H1 (cell line): ENCODE results near the gene FAM171A1. TPM values are rescaled to one million over a fixed set of nuclear protein-coding genes. Genes with fewer than 3 reads are reported as not detected.

Experiments used
- CTCF ChIA-PET: fragments of 300-600 bp; sonication (Branson Sonifier 250); formaldehyde crosslinking; loops from one replicate; lab custom pipeline; 2021; ENCODE audit not compliant: partially characterized antibody; lab: Charles Lee
- POLR2A ChIA-PET: fragments of 300-600 bp; sonication (Branson Sonifier 250); formaldehyde crosslinking; loops from one replicate; lab custom pipeline; 2021; ENCODE audit warnings: inconsistent platforms; ENCODE audit not compliant: partially characterized antibody; lab: Charles Lee
- DNase-seq, 2 experiments: peaks; one replicate each; pipeline versions ENCODE4 v3.0.0 to v3.0.0-alpha.2; 2010 to 2022; ENCODE audit warnings: low spot score in 2 of 2, low read depth in 1 of 2, mixed read lengths in 1 of 2
- FAIRE-seq: peaks from 2 replicates; lab custom pipeline; 2011; peaks lifted over from hg19 to GRCh38; lab: Jason Lieb, UNC
- H2AFZ ChIP-seq: 2 replicates; pipeline ENCODE4 v1.8.1; 2012; ENCODE audit warnings: low read length, inconsistent platforms
- H2AK5ac ChIP-seq: 2 replicates; pipeline ENCODE4 v1.6.1; 2013; ENCODE audit warnings: low read depth, low read length
- H2BK120ac ChIP-seq: replicated peaks from 2 replicates; pipeline ENCODE3; 2013; ENCODE audit warnings: low read depth, low read length, inconsistent platforms
- H2BK12ac ChIP-seq: 2 replicates; pipeline ENCODE4 v1.6.1; 2013; ENCODE audit warnings: low read depth, low read length
- H2BK15ac ChIP-seq: 2 replicates; pipeline ENCODE4 v1.6.1; 2013; ENCODE audit warnings: low read length
- H2BK20ac ChIP-seq: 2 replicates; pipeline ENCODE4 v1.6.1; 2013; ENCODE audit warnings: low read length
- H2BK5ac ChIP-seq: 2 replicates; pipeline ENCODE4 v1.6.1; 2013; ENCODE audit warnings: low read depth, low read length
- H3K14ac ChIP-seq: 2 replicates; pipeline ENCODE4 v1.6.1; 2013; ENCODE audit warnings: inconsistent platforms; ENCODE audit not compliant: insufficient read length
- H3K18ac ChIP-seq: 2 replicates; pipeline ENCODE4 v1.6.1; 2013; ENCODE audit warnings: low read length; ENCODE audit errors: extremely low read depth
- H3K23ac ChIP-seq: 2 replicates; pipeline ENCODE4 v1.6.1; 2013; ENCODE audit warnings: inconsistent platforms; ENCODE audit not compliant: insufficient read length
- H3K23me2 ChIP-seq: 2 replicates; pipeline ENCODE4 v1.6.1; 2013; ENCODE audit warnings: low read depth, low read length
- H3K27ac ChIP-seq: 2 replicates; pipeline ENCODE4 v1.6.1; 2011; ENCODE audit warnings: low read depth, low read length, inconsistent platforms
- H3K27me3 ChIP-seq, 4 experiments: replicated peaks in 1 of 4; 1 replicate in 1 of 4; 2 replicates in 3 of 4; pipeline versions ENCODE4 v1.6.1 to v1.8.1; 2011 to 2013; ENCODE audit warnings: low read length in 3 of 4, mild to moderate bottlenecking in 3 of 4, inconsistent platforms in 2 of 4, mixed read lengths in 2 of 4, moderate library complexity in 1 of 4; ENCODE audit not compliant: control insufficient read depth in 3 of 4, insufficient read depth in 3 of 4; ENCODE audit errors: extremely low read depth in 1 of 4
- H3K36me3 ChIP-seq, 4 experiments: 2 replicates each; pipeline versions ENCODE4 v1.6.1 to v1.8.1; 2011 to 2013; ENCODE audit warnings: mild to moderate bottlenecking in 4 of 4, low read length in 3 of 4, moderate library complexity in 2 of 4, control low read depth in 1 of 4, inconsistent platforms in 1 of 4; ENCODE audit not compliant: insufficient read depth in 4 of 4, control insufficient read depth in 2 of 4
- H3K4ac ChIP-seq: replicated peaks from 2 replicates; pipeline ENCODE3; 2013; ENCODE audit warnings: low read length, low read depth, mixed read lengths, inconsistent platforms; ENCODE audit not compliant: insufficient read length
- H3K4me1 ChIP-seq, 4 experiments: replicated peaks in 1 of 4; 1 replicate in 1 of 4; 2 replicates in 3 of 4; pipeline versions ENCODE4 v1.6.1 to v1.8.1; 2011 to 2013; ENCODE audit warnings: low read length in 3 of 4, inconsistent platforms in 2 of 4, mixed read lengths in 1 of 4; ENCODE audit not compliant: insufficient read depth in 4 of 4, control insufficient read depth in 3 of 4
- H3K4me2 ChIP-seq, 2 experiments: 2 replicates each; pipeline versions ENCODE4 v1.6.1 to v1.8.1; 2011 to 2013; ENCODE audit warnings: low read depth in 2 of 2, low read length in 2 of 2, control low read depth in 1 of 2, inconsistent platforms in 1 of 2, mild to moderate bottlenecking in 1 of 2; ENCODE audit not compliant: insufficient read depth in 1 of 2
- H3K4me3 ChIP-seq, 4 experiments: fragments of 200-600, 300-600 bp in 1 of 4; sonication (generic), shearing (Covaris generic), sonication (Bioruptor Twin) in 1 of 4; 2 replicates each; pipeline versions ENCODE4 v1.5.1 to v1.8.1; 2011 to 2016; ENCODE audit warnings: low read length in 4 of 4, low read depth in 3 of 4, control low read depth in 2 of 4, inconsistent platforms in 2 of 4, mild to moderate bottlenecking in 2 of 4, mixed read lengths in 1 of 4, moderate library complexity in 1 of 4; ENCODE audit not compliant: insufficient read depth in 2 of 4; ENCODE audit errors: extremely low read depth in 1 of 4
- H3K56ac ChIP-seq: replicated peaks from 2 replicates; pipeline ENCODE3; 2013; ENCODE audit warnings: low read depth, mild to moderate bottlenecking, mixed read lengths, low read length, inconsistent platforms; ENCODE audit not compliant: insufficient read length
- H3K79me1 ChIP-seq: 2 replicates; pipeline ENCODE4 v1.6.1; 2013; ENCODE audit warnings: low read depth, low read length, control low read depth
- H3K79me2 ChIP-seq, 2 experiments: 2 replicates each; pipeline versions ENCODE4 v1.6.1 to v1.8.1; 2012 to 2013; ENCODE audit warnings: low read length in 2 of 2, mild to moderate bottlenecking in 2 of 2, inconsistent platforms in 1 of 2; ENCODE audit not compliant: insufficient read depth in 2 of 2, control insufficient read depth in 1 of 2
- H3K9ac ChIP-seq, 4 experiments: replicated peaks in 1 of 4; 1 replicate in 1 of 4; 2 replicates in 3 of 4; pipeline versions ENCODE4 v1.6.1 to v1.8.1; 2011 to 2013; ENCODE audit warnings: low read depth in 3 of 4, low read length in 3 of 4, control low read depth in 2 of 4, mild to moderate bottlenecking in 2 of 4, moderate library complexity in 2 of 4, inconsistent platforms in 1 of 4; ENCODE audit errors: extremely low read depth in 1 of 4
- H3K9me3 ChIP-seq, 2 experiments: 2 replicates each; pipeline versions ENCODE4 v1.6.1 to v1.8.1; 2012 to 2013; ENCODE audit warnings: mild to moderate bottlenecking in 2 of 2, moderate library complexity in 2 of 2, control low read depth in 1 of 2, inconsistent platforms in 1 of 2, low read depth in 1 of 2, low read length in 1 of 2, mixed read lengths in 1 of 2; ENCODE audit not compliant: insufficient read depth in 2 of 2
- H4K20me1 ChIP-seq, 2 experiments: replicated peaks in 1 of 2; 2 replicates each; pipeline versions ENCODE3 to v1.8.1; 2011 to 2013; ENCODE audit warnings: inconsistent platforms in 2 of 2, low read length in 2 of 2, mild to moderate bottlenecking in 1 of 2; ENCODE audit not compliant: insufficient read depth in 2 of 2, control insufficient read depth in 1 of 2
- H4K5ac ChIP-seq: 2 replicates; pipeline ENCODE4 v1.6.1; 2013; ENCODE audit warnings: low read length, low read depth, mixed read lengths, inconsistent platforms; ENCODE audit not compliant: insufficient read length
- H4K8ac ChIP-seq: 2 replicates; pipeline ENCODE4 v1.8.0; 2013; ENCODE audit warnings: mild to moderate bottlenecking, moderate library complexity, low read length, inconsistent platforms; ENCODE audit not compliant: insufficient read depth; ENCODE audit errors: extremely low read depth
- H4K91ac ChIP-seq: replicated peaks from 2 replicates; pipeline ENCODE3; 2013; ENCODE audit warnings: low read length, mixed read lengths, inconsistent platforms; ENCODE audit not compliant: insufficient read length
- ASH2L ChIP-seq: fragments of 200-600, 300-600 bp; sonication (generic); IDR thresholded peaks from one replicate; pipeline ENCODE4 v1.7.1; 2017; ENCODE audit warnings: low read length
- BACH1 ChIP-seq: IDR thresholded peaks from 2 replicates; pipeline ENCODE4 v1.6.1; 2012; ENCODE audit warnings: low read length, improper control_type of control experiment
- CREB1 ChIP-seq: IDR thresholded peaks from 2 replicates; pipeline ENCODE4 v1.6.1; 2012; ENCODE audit warnings: inconsistent platforms
- EP300 ChIP-seq, 2 experiments: IDR thresholded peaks; 1 replicate in 1 of 2; 2 replicates in 1 of 2; pipeline ENCODE4 v1.6.1; 2011 to 2012; ENCODE audit warnings: low read depth in 2 of 2, low read length in 2 of 2, mild to moderate bottlenecking in 2 of 2, borderline replicate concordance in 1 of 2, inconsistent platforms in 1 of 2, moderate library complexity in 1 of 2
- KDM1A ChIP-seq: fragments of 200-600, 300-600 bp; sonication (generic); IDR thresholded peaks from 2 replicates; pipeline ENCODE4 v1.7.1; 2016; ENCODE audit warnings: mild to moderate bottlenecking, low read length, borderline replicate concordance
- KDM4A ChIP-seq: IDR thresholded peaks from one replicate; pipeline ENCODE4 v1.7.1; 2012; ENCODE audit warnings: low read depth, mild to moderate bottlenecking, moderate library complexity, low read length, inconsistent platforms; ENCODE audit not compliant: severe bottlenecking
- KDM5A ChIP-seq: fragments of 200-600 bp; IDR thresholded peaks from 2 replicates; pipeline ENCODE4 v1.7.1; 2012; ENCODE audit warnings: mild to moderate bottlenecking, low read length, inconsistent platforms, mixed read lengths
- RBBP5 ChIP-seq: IDR thresholded peaks from 2 replicates; pipeline ENCODE4 v1.7.1; 2012; ENCODE audit warnings: low read depth, mild to moderate bottlenecking, inconsistent platforms, low read length, moderate library complexity, borderline replicate concordance
- SIRT6 ChIP-seq: IDR thresholded peaks from one replicate; pipeline ENCODE4 v1.7.1; 2012; ENCODE audit warnings: low read length, inconsistent platforms
- TEAD4 ChIP-seq: IDR thresholded peaks from 2 replicates; pipeline ENCODE4 v1.6.1; 2012; ENCODE audit warnings: low read depth, low read length, inconsistent platforms, mixed read lengths
- WGBS, 2 experiments: shearing (Covaris generic) in 1 of 2; methylation state at CpG; one replicate each; pipeline versions ENCODE4 v1.1.6 to v1.1.7; 2013 to 2015; ENCODE audit warnings: low lambda C conversion rate in 2 of 2, mixed read lengths in 2 of 2, inconsistent platforms in 1 of 2, low coverage in 1 of 2, missing lambda C conversion rate in 1 of 2; ENCODE audit not compliant: insufficient replicate concordance in 2 of 2, insufficient coverage in 1 of 2, insufficient read length in 1 of 2; ENCODE audit errors: extremely low coverage in 1 of 2, missing lambda C conversion rate in 1 of 2; 5-methylcytosine and 5-hydroxymethylcytosine counted together
- polyA plus RNA-seq, 7 experiments: library from polyadenylated mRNA; depleted of rRNA in 3 of 7; stranded (reverse) in 5 of 7; unstranded in 2 of 7; fragments of >200 nt in 5 of 7; fragments of 200-250 nt in 2 of 7; gene quantifications; 1 replicate in 5 of 7; 2 replicates in 1 of 7; 4 replicates in 1 of 7; pipeline versions ENCODE4 v1.2.1 to v1.2.3, GENCODE V29; 2011 to 2013; ENCODE audit warnings: missing spikeins in 2 of 7, mixed read lengths in 2 of 7
- total RNA-seq: library from RNA; stranded (reverse); fragmentation: NEBNext Ultra II Directional; extraction: Animal tissue kit (Norgen Biotek cat#: 25700); gene quantifications from 2 replicates; pipeline ENCODE4 v1.2.1, GENCODE V29; 2021
- TF ChIP-seq, protein P1 (sequence below): IDR thresholded peaks from 2 replicates; pipeline ENCODE4 v1.6.1; 2011; ENCODE audit warnings: low read length, improper control_type of control experiment
- TF ChIP-seq, protein P2 (sequence below): IDR thresholded peaks from 2 replicates; pipeline ENCODE4 v1.6.1; 2012; ENCODE audit warnings: inconsistent platforms
- TF ChIP-seq, protein P3 (sequence below): IDR thresholded peaks from 2 replicates; pipeline ENCODE4 v1.6.1; 2012; ENCODE audit warnings: inconsistent platforms

The FAM171A1 gene
- total and polyA plus RNA-seq, 2 of the 8 experiments (the other 6 are each of a cell fraction or from before 2014, with no cell fraction given): 26.6 to 42.1 TPM

DNA sequence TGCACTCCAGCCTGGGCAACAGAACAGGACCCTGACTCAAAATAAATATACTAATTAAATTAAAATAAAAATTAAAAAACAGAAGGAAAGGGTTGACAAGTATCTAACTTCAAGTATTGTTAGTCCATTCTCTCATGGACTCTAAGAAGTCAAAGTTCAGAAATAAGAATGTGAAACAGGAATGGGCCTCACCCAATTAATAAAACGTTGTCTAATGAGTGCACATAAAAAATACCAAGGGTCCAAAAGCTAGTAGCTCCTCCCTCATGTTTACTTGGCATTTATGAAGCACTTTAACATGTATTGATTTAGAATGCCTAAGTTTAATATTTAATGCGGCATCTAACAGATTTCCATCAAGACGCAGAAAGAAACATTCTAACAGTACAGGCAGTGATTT is 18.9 kb downstream of the FAM171A1 start:
- TF ChIP-seq, protein P1, sequence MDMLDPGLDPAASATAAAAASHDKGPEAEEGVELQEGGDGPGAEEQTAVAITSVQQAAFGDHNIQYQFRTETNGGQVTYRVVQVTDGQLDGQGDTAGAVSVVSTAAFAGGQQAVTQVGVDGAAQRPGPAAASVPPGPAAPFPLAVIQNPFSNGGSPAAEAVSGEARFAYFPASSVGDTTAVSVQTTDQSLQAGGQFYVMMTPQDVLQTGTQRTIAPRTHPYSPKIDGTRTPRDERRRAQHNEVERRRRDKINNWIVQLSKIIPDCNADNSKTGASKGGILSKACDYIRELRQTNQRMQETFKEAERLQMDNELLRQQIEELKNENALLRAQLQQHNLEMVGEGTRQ: no peak
- TF ChIP-seq RBBP5 (no peak), CREB1 (no peak), BACH1 (no peak), SIRT6 (no peak), KDM4A (no peak), ASH2L (no peak), KDM1A (no peak), EP300 (IDR thresholded peaks at IDR 0.05; ENCODE audit: borderline replicate concordance in 1 of 2, low read depth in 2 of 2, low read length in 2 of 2) (no peak), TEAD4 (no peak), KDM5A (no peak)
- TF ChIP-seq, protein P2, sequence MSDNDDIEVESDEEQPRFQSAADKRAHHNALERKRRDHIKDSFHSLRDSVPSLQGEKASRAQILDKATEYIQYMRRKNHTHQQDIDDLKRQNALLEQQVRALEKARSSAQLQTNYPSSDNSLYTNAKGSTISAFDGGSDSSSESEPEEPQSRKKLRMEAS: no peak
- TF ChIP-seq, protein P3, sequence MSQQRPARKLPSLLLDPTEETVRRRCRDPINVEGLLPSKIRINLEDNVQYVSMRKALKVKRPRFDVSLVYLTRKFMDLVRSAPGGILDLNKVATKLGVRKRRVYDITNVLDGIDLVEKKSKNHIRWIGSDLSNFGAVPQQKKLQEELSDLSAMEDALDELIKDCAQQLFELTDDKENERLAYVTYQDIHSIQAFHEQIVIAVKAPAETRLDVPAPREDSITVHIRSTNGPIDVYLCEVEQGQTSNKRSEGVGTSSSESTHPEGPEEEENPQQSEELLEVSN: no peak
- TF ChIP-seq, all 59 proteins: peak for 0
- CTCF ChIA-PET: no interaction called here
- WGBS, 2 experiments: 93% methylated on average over 3 of the region's 3 CpGs; no CpG with 5 or more reads in 1 of the 2 experiments

More for the DNA sequence above, 18.9 kb downstream of the FAM171A1 start:
- POLR2A ChIA-PET: no interaction called here
- no peak overlapping the region for H4K5ac ChIP-seq
- H4K20me1 ChIP-seq: peaks cover 3 to 5% of the 10 kb centered on the region in 2 experiments
- H3K4me1 ChIP-seq: peaks cover 0 to 6% (median 4%) of the 10 kb centered on the region in 4 experiments; a peak in 6 of 7 replicates
- no peaks in the 10 kb centered on the region for H3K27me3 ChIP-seq
- no peak overlapping the region for H2AFZ ChIP-seq
- no peak overlapping the region for H2BK15ac ChIP-seq
- no peak overlapping the region for H3K23ac ChIP-seq
- H3K56ac ChIP-seq: no peak overlapping the region
- peaks cover 0 to 26% of the 10 kb centered on the region in 2 experiments; a peak in 3 of 4 replicates for H3K79me2 ChIP-seq
- no peak overlapping the region for H2BK20ac ChIP-seq
- no peak overlapping the region for H4K8ac ChIP-seq
- H3K9ac ChIP-seq: no peak overlapping the region
- no peak overlapping the region for H3K4me2 ChIP-seq
- no peak overlapping the region for H3K4me3 ChIP-seq
- H2BK12ac ChIP-seq: no peak overlapping the region
- no peaks in the 10 kb centered on the region for H3K9me3 ChIP-seq
- H3K79me1 ChIP-seq: peaks cover 2% of the 10 kb centered on the region; the same call in 1 of the 2 replicates
- H3K18ac ChIP-seq: no peak overlapping the region
- no peak overlapping the region for H3K27ac ChIP-seq
- no peak overlapping the region for H3K4ac ChIP-seq
- H3K14ac ChIP-seq: no peak overlapping the region
- H3K36me3 ChIP-seq: no peaks in the 10 kb centered on the region
- H2BK120ac ChIP-seq: no peak overlapping the region
- H2AK5ac ChIP-seq: no peak overlapping the region
- peaks cover 4% of the 10 kb centered on the region; the same call in 1 of the 2 replicates for H3K23me2 ChIP-seq
- H4K91ac ChIP-seq: no peak overlapping the region
- no peak for FAIRE-seq
- DNase-seq: no peak
- H2BK5ac ChIP-seq: no peak overlapping the region
